Activated CD4-positive, CD25-positive, alpha-beta regulatory T cell treated with anti-CD3 and anti-CD28 coated beads, Interleukin-2, amount 50 U/mL, for 16 hours (primary cell): ENCODE measurements around the gene ENTR1.
"Not testable (repeated sequence)": the region's sequence is repeated elsewhere in the genome, so short reads cannot be mapped to it uniquely, and the experiment has no call there.

Source experiments
- DNase-seq: peaks from one replicate; pipeline ENCODE4 v3.0.0-alpha.2; 2020; ENCODE audit warnings: low read depth, low spot score

ENTR1 gene

GRCh38 chr9:136419092-136419420 is 8.6 kb upstream of the ENTR1 start:
- no peak for DNase-seq

GRCh38 chr9:136418182-136419091 is 8.0 kb upstream of the ENTR1 start:
- no peak for DNase-seq

- no peak for DNase-seq
Measured at GRCh38 chr9:136416914-136417313, 6.5 kb upstream of the ENTR1 start.

DNA sequence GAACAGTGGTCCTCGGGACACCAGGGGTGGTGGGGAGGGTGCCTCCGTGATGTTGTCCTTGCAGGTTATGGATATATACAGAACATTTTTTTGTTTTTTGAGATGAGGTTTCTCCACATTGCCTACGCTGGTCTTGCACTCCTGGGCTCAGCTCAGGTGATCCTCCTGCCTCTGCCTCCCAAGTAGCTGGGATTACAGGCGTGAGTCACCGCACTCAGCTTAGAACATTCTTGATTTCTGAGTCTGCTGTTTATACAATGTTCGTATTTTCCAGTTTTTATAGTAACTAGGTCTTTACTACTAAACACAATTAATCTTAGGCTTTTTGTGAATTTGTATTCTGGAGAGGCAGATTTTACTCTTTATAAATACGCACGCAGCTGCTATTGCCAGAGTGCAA is 6.0 kb upstream of the ENTR1 start:
- DNase-seq = no peak

DNA sequence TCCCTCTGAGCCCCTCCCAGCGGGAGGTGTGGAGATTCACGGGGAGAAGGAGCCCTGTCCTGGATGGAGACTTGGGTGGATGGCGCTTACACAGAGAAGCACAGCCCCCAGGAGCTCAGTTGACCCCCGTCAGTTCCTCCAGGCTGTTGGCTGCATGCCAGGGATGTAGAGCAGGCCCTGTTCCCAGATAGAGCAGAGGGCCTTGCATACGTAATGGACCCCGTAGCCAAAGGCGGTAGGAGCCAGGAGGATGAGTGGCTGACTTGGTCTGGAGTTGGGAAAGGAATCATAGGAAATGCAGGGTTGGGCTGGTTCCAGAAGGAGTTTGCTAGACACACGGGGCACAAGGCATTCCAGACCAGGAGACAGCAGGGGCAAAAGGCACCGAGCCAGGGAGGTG is 2.5 kb upstream of the ENTR1 start:
- no peak for DNase-seq

GRCh38 chr9:136411378-136411777 is 964 bp upstream of the ENTR1 start:
- DNase-seq = no peak

GRCh38 chr9:136409557-136410455 is 608 bp downstream of the ENTR1 start:
- no peak for DNase-seq

DNA sequence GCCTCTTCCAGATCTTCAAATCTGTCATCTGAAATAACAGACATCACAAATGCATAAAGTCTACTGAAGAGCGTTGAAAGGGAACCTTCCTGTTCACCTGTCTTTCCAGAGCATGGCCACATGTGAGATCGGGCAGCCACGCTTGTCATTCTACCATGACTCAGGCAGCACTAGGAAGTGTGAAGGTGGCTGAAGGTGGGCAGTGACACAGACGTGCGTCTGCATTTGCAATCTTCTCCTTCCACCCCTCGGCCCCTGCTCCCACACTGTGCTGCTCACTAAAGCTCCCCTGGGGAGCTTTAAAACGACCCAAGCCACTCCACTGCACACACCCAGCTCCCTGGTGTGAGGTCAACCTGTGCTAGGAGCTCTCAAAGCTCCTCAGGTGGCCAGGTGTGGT is 2.5 kb downstream of the ENTR1 start:
- DNase-seq = no peak

DNA sequence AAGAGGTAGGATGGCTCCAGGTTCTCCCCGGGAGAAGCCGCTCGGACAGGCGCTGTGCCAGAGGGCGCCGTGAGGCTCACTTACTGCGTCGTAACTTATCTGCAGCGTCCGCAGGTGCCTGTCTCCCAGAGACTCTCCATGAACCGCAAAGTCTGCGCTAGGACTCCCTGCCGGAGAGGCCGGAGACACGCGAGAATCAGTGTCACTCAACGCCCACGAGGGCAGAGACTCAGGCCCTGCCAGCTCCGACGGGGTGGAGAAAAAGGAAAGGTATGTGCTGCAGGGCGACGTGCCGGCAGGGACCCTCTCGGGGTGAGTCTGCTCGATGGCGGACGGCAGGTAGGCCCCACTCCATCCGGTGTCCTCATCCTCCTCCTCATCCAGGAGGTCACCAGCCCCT is 3.4 kb downstream of the ENTR1 start:
- DNase-seq = not testable (repeated sequence)

- not testable (repeated sequence) for DNase-seq
Measured at GRCh38 chr9:136405904-136406303, 4.5 kb downstream of the ENTR1 start.

DNA sequence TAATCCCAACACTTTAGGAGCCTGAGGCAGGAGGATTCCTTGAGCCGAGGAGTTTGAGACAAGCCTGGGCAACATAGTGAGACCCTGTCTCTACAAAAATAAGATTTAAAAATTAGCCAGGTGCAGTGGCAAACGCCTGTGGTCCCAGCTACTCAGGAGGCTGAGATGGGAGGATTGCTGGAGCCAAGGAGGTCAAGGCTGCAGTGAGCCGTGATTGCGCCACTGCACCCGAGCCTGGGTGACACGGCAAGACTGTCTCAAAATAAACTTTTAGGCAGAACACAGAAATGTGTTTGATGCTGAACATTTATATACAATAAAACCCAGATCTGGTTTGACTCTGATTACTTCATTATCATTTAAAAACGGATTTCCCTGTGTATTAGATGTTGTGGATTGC is 4.9 kb downstream of the ENTR1 start:
- DNase-seq = no peak

- DNase-seq = no peak
Measured at GRCh38 chr9:136404801-136405136, 5.6 kb downstream of the ENTR1 start.

- DNase-seq = no peak
Measured at GRCh38 chr9:136403915-136404800, 6.3 kb downstream of the ENTR1 start.

DNA sequence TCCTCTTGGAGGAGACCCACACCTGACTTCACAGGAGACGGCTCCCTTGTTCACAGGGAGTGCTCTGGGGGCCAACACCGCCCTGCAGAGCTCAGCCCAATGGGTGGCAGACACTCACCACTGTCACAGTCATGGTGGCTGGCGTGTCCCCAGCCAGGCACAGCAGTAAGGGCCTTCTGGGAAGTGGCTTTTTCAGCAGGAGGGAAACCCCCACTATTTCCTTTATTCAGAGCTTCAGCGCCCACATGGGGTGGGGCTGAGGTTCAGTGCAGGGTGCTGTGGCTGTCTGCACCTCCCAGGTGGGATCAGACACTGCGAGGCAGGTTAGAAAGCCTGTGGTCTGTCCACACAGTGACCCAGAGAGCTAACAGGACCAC is 6.9 kb downstream of the ENTR1 start:
- DNase-seq = peak; percentile 62

DNA sequence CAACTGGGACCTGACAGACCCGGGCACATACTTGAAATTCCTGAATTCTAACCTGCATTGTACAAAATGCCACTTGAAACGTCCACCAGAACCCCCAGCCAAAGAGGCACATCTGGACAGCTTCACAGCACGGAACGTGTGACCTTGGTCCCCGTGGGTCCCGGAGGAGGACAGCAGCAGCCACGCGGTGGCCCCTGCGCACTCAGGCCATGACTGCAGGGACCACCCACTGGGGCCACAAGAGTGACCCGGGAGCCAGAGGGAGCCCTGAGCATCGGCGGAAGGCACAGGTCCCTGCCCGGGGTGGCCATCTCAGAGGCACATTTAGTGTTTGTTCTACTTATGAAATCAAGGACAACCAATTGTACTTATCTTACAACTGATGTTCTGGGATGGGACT is 8.3 kb downstream of the ENTR1 start:
- DNase-seq = no peak

- no peak for DNase-seq
Measured at GRCh38 chr9:136401173-136401922, 9.1 kb downstream of the ENTR1 start.

DNA sequence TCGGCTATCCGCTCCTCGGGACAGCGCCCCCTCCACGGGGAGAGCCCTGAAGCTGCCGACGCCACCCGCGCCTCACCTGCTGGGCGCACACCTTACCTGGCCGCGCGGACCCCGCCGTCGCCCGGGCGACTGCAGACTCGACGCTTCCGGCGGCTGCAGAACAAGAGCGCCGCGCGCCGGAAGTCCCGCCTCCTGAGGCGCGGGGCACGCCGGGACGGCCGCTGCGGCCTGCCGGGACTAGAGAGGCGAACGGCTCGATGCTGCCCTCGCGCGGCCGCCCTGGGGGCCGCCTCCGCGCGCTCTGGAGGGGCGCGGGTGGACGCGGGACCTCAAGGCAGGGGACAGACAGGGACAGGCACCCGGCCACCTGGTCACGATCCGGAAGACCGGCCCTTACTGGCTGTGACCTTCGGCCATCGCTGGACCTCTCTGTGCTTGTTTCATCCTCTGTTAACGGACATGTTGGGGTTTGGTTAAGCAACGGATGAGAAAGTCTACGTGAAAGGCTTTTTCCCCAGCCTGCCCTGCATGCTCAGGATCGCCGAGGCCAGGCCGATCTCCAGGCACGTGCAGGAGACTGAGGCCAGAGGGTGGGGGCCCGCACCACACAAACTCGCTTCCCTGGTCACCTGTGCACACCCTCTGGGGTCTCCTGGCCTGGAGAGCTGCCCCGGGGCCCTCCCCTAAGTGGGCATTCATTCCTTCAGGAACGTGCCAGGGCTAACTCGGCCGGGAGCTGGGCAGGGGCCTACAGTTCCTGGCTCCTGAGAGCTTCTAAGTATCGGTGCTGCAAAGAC is 10.2 kb downstream of the ENTR1 start, which contains the start of gene SNAPC4:
Gene SNAPC4 (minus strand): TSS at position 133 of the 797 bp plus-strand sequence. CDS start 1,742 bp downstream, outside the sequence.
- peak; percentile 78 for DNase-seq

- DNase-seq = no peak
Measured at GRCh38 chr9:136399176-136400037, 11.0 kb downstream of the ENTR1 start.

GRCh38 chr9:136398286-136398685 is 12.1 kb downstream of the ENTR1 start:
- no peak for DNase-seq
